ENCODE measurements around the gene CYTH2.
A peak's percentile ranks its signal among the peaks of the same experiment; 100 is the strongest.

Gene CYTH2

DNA sequence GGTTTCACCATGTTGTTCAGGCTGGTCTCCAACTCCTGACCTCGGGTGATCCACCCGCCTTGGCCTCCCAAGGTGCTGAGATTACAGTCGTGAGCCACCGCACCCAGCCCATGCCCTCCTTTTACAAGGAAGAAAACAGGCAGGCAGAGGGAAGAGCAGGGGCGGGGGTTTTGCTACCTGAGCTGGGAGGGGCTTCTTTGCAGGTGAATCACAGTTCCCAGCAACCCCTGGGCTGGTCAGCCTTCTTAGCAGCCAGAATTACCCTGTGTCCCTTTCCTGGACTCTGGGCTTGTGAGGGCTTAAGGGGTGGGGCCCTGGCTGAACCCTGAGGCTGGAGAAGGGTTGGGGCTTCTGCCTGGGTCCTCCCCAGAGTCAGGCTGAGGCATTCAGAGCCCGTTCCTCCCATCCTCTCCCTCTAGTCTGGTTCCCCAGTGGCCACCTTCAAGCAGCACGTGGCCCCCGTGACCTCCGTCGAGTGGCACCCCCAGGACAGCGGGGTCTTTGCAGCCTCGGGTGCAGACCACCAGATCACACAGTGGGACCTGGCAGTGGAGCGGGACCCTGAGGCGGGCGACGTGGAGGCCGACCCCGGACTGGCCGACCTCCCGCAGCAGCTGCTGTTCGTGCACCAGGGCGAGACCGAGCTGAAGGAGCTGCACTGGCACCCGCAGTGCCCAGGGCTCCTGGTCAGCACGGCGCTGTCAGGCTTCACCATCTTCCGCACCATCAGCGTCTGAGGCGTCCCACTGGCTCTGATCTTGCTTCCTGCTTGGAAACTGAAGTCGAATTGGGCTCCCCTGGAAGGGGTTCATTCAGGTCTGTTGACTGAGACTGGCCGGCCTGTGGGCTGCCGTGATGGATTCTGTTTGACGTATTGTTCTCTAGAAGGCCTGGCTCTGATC lies 16.6 kb upstream of the CYTH2 start:
- DNase-seq (ENCODE audit: low read depth), result no peak

- DNase-seq (ENCODE audit: low read depth), result no peak
These were observed 14.9 kb upstream of the CYTH2 start for GRCh38 chr19:48454150-48454730.

DNA sequence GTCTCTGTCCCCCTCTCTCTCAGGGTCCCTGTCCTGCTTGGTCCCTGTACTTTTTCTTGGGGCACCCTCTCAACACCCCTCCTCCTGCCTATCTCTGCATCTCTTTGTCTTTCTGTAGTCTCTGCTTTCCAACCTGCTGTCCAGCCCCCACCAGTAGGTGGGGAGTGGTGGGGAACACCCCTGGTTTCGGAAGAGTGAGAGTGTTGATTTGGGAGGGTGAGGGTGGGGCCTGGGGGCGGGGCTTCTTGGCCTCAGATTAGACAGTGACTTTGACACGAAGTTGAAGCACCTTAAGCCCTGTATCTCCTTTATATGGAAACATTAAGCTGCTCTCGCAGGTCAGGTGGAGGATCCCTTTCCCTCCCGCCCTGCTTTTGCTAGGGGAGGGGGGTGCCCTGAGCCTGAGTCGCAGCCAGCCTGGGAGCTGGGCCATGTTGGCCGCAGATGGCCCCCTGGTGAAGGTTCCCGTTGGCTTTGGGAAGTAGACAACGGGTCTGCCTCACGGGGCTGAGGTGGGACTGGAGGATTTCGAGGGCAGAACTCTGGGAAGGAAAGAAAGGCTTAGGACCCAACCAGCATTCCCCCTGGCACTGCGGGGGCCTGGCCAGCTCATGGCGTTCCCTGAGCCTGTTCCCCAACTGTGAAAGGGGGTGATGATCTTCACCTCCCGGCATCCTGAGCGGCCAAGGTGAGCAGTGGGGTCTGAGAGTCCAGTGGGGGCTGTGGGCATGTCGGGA lies 13.8 kb upstream of the CYTH2 start, which contains the start of gene KCNJ14:
TSS of gene KCNJ14 (plus strand) at position 404 of the 737 bp plus-strand sequence. CDS start 6,151 bp downstream, outside the sequence.
- DNase-seq (ENCODE audit: low read depth), result no peak

GRCh38 chr19:48455908-48456562 lies 13.1 kb upstream of the CYTH2 start:
- no peak for DNase-seq (ENCODE audit: low read depth)

DNA sequence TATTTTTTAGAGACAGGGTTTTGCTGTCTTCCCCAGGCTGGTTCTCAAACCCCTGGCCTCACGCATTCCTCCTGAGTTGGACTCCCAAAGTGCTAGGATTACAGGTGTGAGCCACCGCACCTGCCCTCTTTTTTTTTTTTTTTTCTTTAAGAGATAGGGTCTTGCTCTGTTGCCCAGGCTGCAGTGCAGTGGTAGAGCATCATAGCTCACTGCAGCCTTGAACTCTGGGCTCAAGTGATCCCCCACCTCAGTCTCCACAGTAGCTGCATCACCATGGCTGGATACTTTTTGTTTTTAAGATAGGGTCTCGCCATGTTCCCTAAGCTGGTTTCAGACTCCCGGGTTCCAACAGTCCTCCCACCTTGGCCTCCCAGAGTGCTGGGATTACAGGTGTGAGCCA lies 12.3 kb upstream of the CYTH2 start:
- no peak for DNase-seq (ENCODE audit: low read depth)

DNA sequence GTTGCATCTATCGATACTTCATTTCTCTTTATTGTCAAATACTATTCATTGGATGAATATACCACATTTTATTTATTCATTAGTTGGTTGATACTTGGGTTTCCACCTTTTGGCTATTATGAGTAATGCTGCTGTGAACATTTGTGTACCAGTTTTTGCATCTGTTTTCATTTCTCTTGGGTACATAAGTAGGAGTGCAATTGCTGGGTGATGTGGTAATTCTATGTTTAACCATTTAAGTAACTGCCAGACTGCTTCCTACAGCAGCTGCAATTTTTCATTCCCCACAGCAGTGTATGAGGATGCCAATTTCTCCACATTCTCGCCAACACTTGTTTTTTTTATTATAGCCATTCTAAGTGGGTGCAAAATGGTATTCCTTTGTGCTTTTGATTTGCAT lies 11.2 kb upstream of the CYTH2 start:
- no peak for DNase-seq (ENCODE audit: low read depth)

GRCh38 chr19:48461651-48461981 lies 7.6 kb upstream of the CYTH2 start:
- no peak for DNase-seq (ENCODE audit: low read depth)

- DNase-seq (ENCODE audit: low read depth), result no peak
These were observed 7.0 kb upstream of the CYTH2 start for GRCh38 chr19:48461982-48462655.

GRCh38 chr19:48465215-48465614 lies 4.0 kb upstream of the CYTH2 start:
- DNase-seq (ENCODE audit: low read depth), result no peak

DNA sequence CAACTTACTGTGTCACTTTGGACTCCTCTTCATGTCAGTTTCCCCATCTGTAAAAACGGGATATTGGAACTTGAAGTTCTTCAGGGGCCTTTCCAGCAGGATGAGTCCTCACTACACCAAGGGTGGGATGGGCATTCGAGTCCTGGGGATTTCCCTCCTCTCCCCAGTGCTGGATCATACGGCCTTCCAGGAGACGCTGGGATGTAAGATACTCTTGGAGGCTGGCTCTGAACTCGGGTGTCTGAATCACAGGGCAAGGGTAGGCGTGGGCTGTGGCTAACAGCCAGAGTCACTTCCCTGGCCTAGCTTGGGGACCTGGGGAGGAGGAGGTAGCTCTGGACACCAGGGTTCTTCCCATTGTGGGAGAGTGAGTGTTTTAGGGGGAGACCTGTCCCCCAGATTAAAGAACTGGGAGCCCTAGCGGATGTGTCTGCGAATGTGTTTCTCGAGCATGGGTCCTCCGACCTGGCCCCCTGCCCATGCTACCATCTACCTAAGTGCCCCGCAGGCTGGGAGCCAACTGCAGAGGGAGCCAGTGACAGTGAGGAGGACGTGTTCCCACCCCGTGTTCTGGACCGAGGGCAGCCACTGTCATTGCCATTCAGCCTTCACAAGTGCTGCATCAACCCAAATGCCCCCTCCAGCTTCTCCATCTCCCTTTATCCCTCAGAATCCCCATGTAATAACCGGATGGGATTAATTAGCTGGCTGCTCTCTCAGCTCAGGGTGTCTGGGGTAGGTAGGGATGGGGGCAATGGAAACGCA lies 2.4 kb upstream of the CYTH2 start:
- DNase-seq (ENCODE audit: low read depth), result peak; percentile 67

DNA sequence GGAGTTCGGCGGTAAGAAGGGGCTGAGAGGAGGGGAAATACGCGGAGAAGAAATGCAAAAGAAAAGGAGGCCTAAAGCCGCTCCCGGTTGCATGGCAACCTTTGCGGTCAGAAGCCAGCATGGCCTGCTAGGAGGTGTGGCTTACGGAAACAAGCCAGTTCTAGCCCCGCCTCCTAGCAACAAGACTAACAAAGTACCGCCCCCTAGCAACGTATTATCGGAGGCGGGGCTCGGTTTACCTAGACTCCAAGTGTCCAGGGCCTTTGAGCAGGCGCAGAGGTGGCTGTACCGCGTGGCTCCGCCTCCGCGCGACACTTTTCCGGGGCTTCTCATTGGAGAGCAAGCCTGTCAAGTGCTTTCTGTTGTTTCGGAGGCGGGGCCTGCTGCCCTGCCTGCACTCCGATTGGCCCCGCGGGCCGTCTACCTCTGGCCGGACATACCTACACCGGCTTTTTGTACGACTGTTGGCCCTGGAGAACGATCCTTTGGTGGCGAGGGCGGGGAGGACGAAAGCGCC lies 339 bp upstream of the CYTH2 start:
- DNase-seq (ENCODE audit: low read depth), result peak; percentile 99

DNA sequence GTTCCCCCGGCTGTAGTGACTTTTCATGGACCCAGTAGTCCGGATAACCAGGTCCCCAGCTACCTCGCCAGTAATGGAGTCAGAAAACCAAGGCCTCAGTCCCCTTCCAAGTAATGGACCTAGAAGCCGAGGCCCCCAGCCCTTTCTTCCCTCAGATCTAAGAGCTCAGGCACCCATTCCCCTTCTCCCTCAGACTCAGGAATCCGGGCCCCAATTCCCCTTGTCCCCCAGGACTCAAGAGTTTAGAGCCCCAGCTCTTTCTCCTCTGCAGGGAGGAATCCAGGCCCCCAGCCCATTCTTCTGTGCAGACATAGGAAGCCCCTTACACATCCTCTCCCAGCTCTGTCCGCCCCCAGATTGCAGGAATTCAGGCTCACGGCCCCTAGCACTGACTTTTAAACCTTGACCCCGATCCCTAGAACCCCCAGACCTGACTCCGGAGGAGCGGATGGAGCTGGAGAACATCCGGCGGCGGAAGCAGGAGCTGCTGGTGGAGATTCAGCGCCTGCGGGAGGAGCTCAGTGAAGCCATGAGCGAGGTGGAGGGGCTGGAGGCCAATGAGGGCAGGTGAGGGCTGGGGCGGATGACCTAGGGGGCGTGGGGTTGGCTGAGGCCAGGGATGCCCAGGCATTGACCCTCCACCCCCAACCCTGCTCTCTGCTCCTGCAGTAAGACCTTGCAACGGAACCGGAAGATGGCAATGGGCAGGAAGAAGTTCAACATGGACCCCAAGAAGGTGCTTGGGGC lies 938 bp downstream of the CYTH2 start:
- DNase-seq (ENCODE audit: low read depth), result no peak

GRCh38 chr19:48470856-48471255 lies 1.7 kb downstream of the CYTH2 start:
- DNase-seq (ENCODE audit: low read depth), result no peak

DNA sequence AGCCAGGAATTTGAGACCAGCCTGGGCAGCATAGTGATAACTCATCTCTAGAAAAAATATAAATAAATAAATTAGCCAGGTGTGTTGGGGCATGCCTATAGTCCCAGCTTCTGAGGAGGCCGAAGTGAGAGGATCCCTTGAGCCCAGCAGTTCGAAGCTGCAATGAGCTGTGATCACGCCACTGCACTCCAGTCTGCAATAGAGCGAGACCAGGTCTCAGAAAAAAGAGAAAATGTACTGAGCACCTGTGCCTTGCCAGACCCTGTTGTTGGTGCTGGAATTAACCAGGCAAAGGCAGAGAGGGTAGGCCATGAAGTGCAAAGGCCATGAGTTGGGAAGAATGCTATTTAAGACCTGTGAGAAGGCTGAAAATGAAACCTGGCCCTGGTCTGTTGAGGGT lies 2.7 kb downstream of the CYTH2 start:
- no peak for DNase-seq (ENCODE audit: low read depth)

DNA sequence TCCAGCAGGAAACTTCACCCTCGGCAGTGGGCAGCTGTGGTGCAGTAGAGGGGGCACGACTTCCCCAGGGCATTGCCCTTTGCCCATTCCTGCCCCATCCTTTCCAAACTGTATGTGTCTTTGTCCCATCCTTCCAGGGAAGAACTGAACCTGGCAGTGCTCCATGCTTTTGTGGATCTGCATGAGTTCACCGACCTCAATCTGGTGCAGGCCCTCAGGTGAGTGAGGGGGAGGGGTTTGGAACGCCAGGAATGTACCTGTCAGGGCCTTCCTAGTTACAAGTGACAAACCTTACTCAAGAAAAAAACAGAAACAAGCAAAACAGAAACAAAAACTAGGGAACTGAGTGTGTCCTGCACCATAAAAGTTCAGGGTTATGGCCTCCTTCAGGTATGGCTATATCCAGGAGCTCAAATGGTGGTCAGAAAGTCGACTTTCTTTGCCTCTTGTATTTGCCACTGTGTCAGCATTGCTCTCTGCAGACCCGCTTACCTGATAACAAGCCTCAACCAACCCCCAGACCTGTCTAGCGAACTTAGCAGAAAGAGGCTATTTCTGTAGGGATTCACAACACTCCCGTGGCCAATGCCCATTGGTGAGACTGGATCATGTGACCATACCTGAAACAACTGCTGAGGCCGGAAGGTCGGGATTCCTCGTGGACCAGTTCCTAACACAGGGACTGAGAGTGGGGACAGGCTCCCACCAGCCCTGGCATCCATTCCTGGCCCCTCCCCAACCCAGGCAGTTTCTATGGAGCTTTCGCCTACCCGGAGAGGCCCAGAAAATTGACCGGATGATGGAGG lies 4.2 kb downstream of the CYTH2 start:
- DNase-seq (ENCODE audit: low read depth), result no peak

DNA sequence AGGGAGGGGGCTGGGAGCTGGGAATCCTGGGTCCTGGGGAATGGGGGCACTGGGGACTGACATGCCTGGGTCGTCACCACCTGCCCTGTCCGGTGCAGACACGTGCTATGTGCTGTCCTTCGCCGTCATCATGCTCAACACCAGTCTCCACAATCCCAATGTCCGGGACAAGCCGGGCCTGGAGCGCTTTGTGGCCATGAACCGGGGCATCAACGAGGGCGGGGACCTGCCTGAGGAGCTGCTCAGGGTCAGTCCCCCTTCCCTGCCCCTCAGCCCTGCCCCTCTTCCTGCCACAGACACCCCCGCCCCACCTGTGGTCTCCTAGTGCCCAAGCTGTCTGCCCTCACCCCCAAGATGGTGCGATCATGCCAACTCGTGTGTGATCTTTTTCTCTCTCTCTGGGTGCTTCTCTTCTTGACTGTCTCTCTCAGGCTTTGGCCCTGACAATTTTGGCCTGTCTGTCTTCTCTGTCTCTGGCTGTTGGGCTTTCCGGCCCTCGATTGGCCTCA lies 5.0 kb downstream of the CYTH2 start:
- no peak for DNase-seq (ENCODE audit: low read depth)

DNA sequence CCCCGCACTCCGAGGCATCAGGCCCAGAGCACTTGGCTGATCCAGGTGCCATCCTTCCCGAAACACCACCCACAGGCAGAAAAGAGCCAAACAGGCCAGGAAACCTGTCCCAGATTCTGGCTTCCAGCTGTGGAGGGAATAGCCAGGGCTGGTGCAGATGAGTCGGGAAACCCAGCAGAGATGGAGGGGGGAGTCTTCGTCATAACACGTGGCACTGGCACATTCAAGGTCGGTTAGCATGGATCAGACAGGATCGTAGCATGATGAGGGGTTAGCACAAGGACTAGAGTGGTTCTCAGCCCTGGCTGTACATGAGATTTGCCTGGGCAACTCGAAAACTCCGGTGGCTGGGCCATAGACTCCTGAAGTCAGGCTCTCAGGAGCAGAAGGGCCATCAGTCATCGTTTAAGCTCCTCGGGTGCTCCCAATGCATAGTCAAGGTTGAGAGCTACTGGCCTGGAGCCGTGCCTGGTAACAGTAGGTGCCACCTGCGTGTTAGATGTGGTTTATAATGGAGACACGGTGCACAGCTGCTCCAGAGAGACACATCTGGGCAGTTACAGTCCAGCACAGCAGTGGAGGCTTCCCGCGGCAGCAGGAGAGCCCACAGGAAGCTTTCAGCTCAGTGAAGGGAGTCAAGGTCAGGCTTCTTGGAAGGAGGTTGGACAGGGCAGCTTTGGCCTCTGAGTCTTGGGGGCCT lies 6.3 kb downstream of the CYTH2 start:
- no peak for DNase-seq (ENCODE audit: low read depth)

DNA sequence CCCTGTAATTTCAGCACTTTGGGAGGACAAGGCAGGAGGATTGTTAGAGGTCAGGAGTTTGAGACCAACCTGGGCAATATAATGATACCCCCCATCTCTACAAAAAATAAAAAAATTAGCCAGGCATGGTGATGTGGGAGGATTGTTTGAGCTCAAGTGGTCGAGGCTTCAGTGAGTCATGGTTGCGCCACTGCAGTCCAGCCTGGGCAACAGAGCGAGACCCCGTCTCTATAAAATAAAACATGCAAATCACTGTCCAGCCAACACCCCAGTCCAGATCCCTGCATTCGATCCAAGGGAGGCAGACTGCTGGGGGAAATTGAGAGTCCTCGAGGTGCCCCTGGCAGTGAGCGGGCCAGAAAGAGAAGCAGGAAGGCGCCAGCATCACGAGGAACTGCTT lies 7.0 kb downstream of the CYTH2 start:
- DNase-seq (ENCODE audit: low read depth), result no peak

Measured in stromal cell of bone marrow (primary cell).